Lower leg skin (tissue), 3 donors: ENCODE data around the gene PANX1.

Experiments used
- CTCF ChIP-seq, 3 donors: fragments of 450-650 bp; IDR thresholded peaks; one replicate each; pipeline ENCODE4 v1.5.1; 2016; ENCODE audit warnings: antibody characterized with exemption in 3 of 3, mild to moderate bottlenecking in 3 of 3, moderate library complexity in 2 of 3
- POLR2A ChIP-seq, 2 donors: fragments of 450-650 bp; IDR thresholded peaks; one replicate each; pipeline ENCODE4 v1.6.1; 2016 to 2017; ENCODE audit warnings: antibody characterized with exemption in 2 of 2, mild to moderate bottlenecking in 1 of 2, moderate library complexity in 1 of 2

DNA sequence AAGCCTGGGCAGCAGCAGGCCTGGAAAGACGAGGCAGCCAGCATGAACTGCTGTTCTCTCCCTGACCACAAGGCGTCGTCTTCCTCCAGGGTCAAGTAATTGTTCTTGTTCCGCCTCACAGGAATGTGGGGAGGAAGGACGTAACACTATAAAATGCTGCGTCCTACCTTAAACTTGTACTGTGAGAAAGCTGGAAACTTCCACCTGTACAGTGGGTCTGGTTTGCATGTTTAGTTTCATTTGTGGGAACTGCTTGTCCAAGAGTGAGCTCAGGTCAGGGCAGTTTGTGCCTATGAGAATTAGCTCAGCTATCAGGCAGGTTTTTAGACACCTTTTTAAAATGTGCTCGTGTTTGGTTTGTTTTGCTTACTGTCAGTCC lies 55.2 kb downstream of the PANX1 start:
- TF ChIP-seq CTCF (IDR thresholded peaks at IDR 0.05) (no peak), POLR2A (IDR thresholded peaks at IDR 0.05) (no peak)
